NCI-H510A (cell line): Measurements from ENCODE around the gene GJC1.
"Not testable (repeated sequence)": the region's sequence is repeated elsewhere in the genome, so short reads cannot be mapped to it uniquely, and the experiment has no call there.

Experiments used
- DNase-seq: peaks from one replicate; lab custom pipeline; 2025; lab: John Stamatoyannopoulos, UW

Gene GJC1

GRCh38 chr17:44760474-44761308 is 69.4 kb downstream of the GJC1 start:
- DNase-seq: no peak

- DNase-seq: no peak
Observed at GRCh38 chr17:44759916-44760243, 70.2 kb downstream of the GJC1 start.

- no peak for DNase-seq
Observed at GRCh38 chr17:44759086-44759915, 70.8 kb downstream of the GJC1 start.

- no peak for DNase-seq
Observed at GRCh38 chr17:44758414-44759085, 71.5 kb downstream of the GJC1 start, which contains the start of gene ADAM11. Gene ADAM11 (plus strand): TSS chr17:44758988. CDS start chr17:44759200, 212 bp downstream.

- DNase-seq: no peak
Observed at GRCh38 chr17:44757918-44758413, 72.1 kb downstream of the GJC1 start.

GRCh38 chr17:44757045-44757917 is 72.8 kb downstream of the GJC1 start:
- DNase-seq: no peak

- not testable (repeated sequence) for DNase-seq
Observed at GRCh38 chr17:44755180-44755579, 74.9 kb downstream of the GJC1 start.

- DNase-seq: no peak
Observed at GRCh38 chr17:44754276-44754675, 75.8 kb downstream of the GJC1 start.

GRCh38 chr17:44752953-44753861 is 76.9 kb downstream of the GJC1 start:
- DNase-seq: no peak

- DNase-seq: no peak
Observed at GRCh38 chr17:44751806-44752205, 78.3 kb downstream of the GJC1 start.

- DNase-seq: no peak
Observed at GRCh38 chr17:44751331-44751730, 78.8 kb downstream of the GJC1 start.

GRCh38 chr17:44749980-44750318 is 80.1 kb downstream of the GJC1 start:
- no peak for DNase-seq

GRCh38 chr17:44749076-44749979 is 80.8 kb downstream of the GJC1 start:
- DNase-seq: no peak
